ENCODE data around the gene TMEM163. TPM values are rescaled to one million over a fixed set of nuclear protein-coding genes. Genes with fewer than 3 reads are reported as not detected.

The TMEM163 gene
- total RNA-seq, 2 experiments from 2014 or later = not detected

DNA sequence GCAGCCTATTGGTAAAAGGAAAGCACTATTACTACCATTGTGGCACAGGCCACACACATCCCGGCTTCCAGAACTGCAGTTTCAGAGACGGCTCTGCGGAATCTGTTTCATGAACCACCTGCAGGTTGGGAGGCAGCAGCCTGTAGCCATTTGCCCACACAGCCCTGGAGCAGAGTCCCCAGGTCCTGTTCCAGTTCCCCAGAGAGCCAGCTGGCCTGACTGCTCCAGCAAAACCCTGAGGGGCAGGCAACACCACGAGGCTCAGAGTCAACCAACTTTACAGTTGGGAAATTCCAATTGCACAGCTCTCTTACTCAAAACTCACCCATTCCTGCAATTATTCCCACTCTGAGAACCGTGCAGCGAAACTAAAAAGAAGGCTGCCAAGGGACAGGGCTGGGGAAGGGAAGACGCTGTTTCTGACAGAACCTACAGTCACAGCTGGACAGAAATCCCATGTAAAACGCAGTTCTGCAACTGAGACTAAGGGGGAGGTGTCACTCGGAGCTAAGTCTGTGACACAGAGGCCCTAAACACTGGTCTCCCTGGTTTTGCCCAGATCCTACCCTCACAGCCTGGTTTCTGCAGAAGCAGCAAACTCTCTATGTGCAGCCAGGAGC is 219.4 kb downstream of the TMEM163 start:
- ChIA-PET CTCF (no interaction called here), POLR2A (no interaction called here)
- Mint-ChIP-seq H3K36me3 (ENCODE audit: low read depth) (no peaks in the 10 kb centered on the region), H3K4me1 (ENCODE audit: low read depth) (no peaks in the 10 kb centered on the region), H3K27me3 (no peaks in the 10 kb centered on the region), H3K9me3 (no peaks in the 10 kb centered on the region), H3K4me3 (no peak overlapping the region), H3K27ac (no peak overlapping the region)
- DNase-seq = no peak
- TF ChIP-seq, protein P1, sequence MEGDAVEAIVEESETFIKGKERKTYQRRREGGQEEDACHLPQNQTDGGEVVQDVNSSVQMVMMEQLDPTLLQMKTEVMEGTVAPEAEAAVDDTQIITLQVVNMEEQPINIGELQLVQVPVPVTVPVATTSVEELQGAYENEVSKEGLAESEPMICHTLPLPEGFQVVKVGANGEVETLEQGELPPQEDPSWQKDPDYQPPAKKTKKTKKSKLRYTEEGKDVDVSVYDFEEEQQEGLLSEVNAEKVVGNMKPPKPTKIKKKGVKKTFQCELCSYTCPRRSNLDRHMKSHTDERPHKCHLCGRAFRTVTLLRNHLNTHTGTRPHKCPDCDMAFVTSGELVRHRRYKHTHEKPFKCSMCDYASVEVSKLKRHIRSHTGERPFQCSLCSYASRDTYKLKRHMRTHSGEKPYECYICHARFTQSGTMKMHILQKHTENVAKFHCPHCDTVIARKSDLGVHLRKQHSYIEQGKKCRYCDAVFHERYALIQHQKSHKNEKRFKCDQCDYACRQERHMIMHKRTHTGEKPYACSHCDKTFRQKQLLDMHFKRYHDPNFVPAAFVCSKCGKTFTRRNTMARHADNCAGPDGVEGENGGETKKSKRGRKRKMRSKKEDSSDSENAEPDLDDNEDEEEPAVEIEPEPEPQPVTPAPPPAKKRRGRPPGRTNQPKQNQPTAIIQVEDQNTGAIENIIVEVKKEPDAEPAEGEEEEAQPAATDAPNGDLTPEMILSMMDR (IDR thresholded peaks at IDR 0.05) = no peak
- ATAC-seq = no peak
- intact Hi-C loops (cut with micrococcal nuclease) = no loop called here

DNA sequence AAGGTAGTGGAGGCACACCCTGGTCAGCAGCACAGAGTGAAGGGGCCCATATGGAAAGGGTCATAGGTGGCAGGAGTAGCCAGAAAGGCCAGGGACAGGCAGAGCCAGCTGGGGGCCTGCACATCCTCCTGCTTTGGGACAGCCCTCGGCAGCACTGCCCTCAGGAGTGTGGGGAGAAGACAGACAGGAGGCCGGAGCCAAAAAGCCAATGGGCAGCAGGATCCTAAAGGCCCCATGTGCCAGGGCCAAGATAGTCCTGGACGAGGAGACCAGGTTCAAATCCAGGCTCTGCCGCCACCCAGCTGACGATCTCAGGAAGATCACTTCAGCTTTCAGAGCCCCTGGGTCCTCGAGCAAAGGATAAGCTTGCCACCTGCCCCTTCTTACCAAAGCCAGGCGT is 220.1 kb downstream of the TMEM163 start:
- DNase-seq (no peak), ATAC-seq (no peak)
- Mint-ChIP-seq H3K27ac (no peak overlapping the region), H3K27me3 (peaks cover 2% of the 10 kb centered on the region), H3K4me3 (no peak overlapping the region), H3K4me1 (ENCODE audit: low read depth) (no peaks in the 10 kb centered on the region), H3K36me3 (ENCODE audit: low read depth) (no peaks in the 10 kb centered on the region), H3K9me3 (no peaks in the 10 kb centered on the region)
- POLR2A ChIA-PET = no interaction called here
- intact Hi-C loops (cut with micrococcal nuclease) = no loop called here
- CTCF ChIA-PET = no interaction called here
- TF ChIP-seq, protein P1 (IDR thresholded peaks at IDR 0.05) = no peak

DNA sequence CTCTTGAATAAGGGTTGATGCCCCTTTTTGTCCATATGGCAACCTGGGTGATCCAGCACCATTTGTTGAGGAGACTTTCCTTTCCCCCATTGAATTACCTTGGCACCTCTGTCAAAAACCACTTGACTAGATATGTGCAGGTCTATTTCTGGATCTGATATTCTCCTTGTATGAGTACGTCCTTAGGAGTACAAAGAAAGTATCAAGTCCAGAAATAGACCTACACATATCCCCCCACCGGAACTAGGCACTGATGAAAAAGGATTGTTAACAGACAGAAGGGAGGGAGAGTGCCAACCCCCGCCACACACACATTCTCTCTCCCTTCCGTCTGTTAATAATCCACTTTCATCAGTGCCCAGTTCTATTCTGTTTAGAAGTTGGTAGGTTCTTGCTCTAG is 225.0 kb downstream of the TMEM163 start:
- no peak overlapping the region for H3K27ac Mint-ChIP-seq
- DNase-seq (no peak), ATAC-seq (no peak)
- POLR2A ChIA-PET = no interaction called here
- CTCF ChIA-PET = no interaction called here
- intact Hi-C loops (cut with micrococcal nuclease) = no loop called here
- H3K27me3 Mint-ChIP-seq = peaks cover 17% of the 10 kb centered on the region
- no peaks in the 10 kb centered on the region for H3K9me3 Mint-ChIP-seq
- no peak overlapping the region for H3K4me3 Mint-ChIP-seq
- TF ChIP-seq, protein P1 (IDR thresholded peaks at IDR 0.05) = no peak
- H3K36me3 Mint-ChIP-seq (ENCODE audit: low read depth) = no peaks in the 10 kb centered on the region
- no peaks in the 10 kb centered on the region for H3K4me1 Mint-ChIP-seq (ENCODE audit: low read depth)

DNA sequence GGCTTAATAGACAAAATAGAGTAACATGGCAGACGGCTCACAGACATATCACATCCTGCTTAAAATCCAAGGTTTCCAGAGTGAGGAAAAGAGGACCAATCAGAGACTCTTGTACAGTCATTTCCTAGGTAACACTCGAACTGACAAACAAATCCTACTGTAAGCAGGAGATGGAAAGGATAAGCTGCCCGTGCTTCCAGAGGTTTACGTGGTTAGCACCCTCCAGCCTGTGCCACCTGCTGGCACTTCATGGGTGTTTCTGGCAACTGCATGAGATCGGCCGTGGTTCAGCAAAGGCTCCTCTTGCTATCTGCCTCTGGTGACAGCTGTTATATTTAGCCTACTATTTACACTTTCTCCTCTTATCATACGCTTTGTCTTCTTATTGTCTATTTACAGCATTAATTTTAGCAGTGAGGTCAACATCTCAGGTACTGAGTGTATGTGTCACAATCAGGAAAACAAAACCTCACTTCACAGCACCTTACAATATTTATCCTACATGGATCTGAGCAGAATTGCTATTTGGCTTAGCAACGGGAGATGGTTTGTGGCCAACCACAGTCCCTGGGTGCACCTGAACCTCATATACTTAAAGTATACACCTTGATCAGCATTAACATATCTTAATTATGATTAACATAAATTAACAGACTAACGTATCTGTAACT is 226.9 kb downstream of the TMEM163 start:
- TF ChIP-seq, protein P1 (IDR thresholded peaks at IDR 0.05) = no peak
- Mint-ChIP-seq H3K9me3 (no peaks in the 10 kb centered on the region), H3K36me3 (ENCODE audit: low read depth) (no peaks in the 10 kb centered on the region), H3K4me1 (ENCODE audit: low read depth) (no peaks in the 10 kb centered on the region), H3K27me3 (peaks cover 20% of the 10 kb centered on the region), H3K27ac (no peak overlapping the region), H3K4me3 (no peak overlapping the region)
- ChIA-PET CTCF (no interaction called here), POLR2A (no interaction called here)
- no peak for ATAC-seq
- intact Hi-C loops (cut with micrococcal nuclease) = no loop called here
- no peak for DNase-seq

DNA sequence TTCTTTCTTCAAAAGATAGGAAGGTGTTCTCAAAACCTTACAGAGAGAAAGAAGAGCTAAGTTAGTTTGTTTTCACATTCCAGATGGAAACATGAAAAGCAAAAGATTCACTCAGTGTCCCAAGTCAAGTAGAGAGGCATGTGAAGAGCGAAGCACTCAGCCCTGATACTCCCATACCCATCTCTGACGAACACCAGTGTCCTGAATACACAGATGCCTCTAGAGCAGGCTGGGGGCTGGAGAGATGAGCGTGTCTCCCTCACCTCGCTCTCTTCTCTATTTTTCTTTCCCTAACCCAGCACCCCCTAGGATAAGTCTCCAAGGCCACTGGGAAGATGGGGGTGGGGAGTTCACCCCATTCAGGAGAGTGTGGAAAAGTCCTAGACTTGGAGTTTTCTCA is 227.8 kb downstream of the TMEM163 start:
- Mint-ChIP-seq H3K4me1 (ENCODE audit: low read depth) (no peaks in the 10 kb centered on the region), H3K27me3 (peaks cover 20% of the 10 kb centered on the region), H3K9me3 (no peaks in the 10 kb centered on the region), H3K36me3 (ENCODE audit: low read depth) (no peaks in the 10 kb centered on the region), H3K27ac (no peak overlapping the region), H3K4me3 (no peak overlapping the region)
- intact Hi-C loops (cut with micrococcal nuclease) = no loop called here
- CTCF ChIA-PET = no interaction called here
- DNase-seq = no peak
- POLR2A ChIA-PET = no interaction called here
- no peak for ATAC-seq
- TF ChIP-seq, protein P1 (IDR thresholded peaks at IDR 0.05) = no peak
